Astrocyte (in vitro differentiated cells and primary cell): Measurements from ENCODE around the gene RUFY3. TPM values are rescaled to one million over a fixed set of nuclear protein-coding genes. Genes with fewer than 3 reads are reported as not detected.

Experiments
- DNase-seq: peaks from one replicate; pipeline ENCODE4 v3.0.0-alpha.2; 2010; ENCODE audit warnings: low read depth
- FAIRE-seq: peaks from 2 replicates; lab custom pipeline; 2011; peaks lifted over from hg19 to GRCh38; lab: Jason Lieb, UNC
- H2AFZ ChIP-seq: 2 replicates; pipeline ENCODE4 v1.6.0; 2012; ENCODE audit warnings: low read depth, low read length, inconsistent platforms
- H3K27ac ChIP-seq: 2 replicates; pipeline ENCODE4 v1.5.1; 2011; ENCODE audit warnings: low read depth, low read length, inconsistent platforms
- H3K27me3 ChIP-seq: 2 replicates; pipeline ENCODE4 v1.6.0; 2011; ENCODE audit warnings: low read length, inconsistent platforms; ENCODE audit not compliant: insufficient read depth
- H3K36me3 ChIP-seq: 2 replicates; pipeline ENCODE4 v1.5.1; 2011; ENCODE audit warnings: low read length, inconsistent platforms; ENCODE audit not compliant: insufficient read depth
- H3K4me1 ChIP-seq: 2 replicates; pipeline ENCODE4 v1.5.1; 2011; ENCODE audit warnings: low read length, inconsistent platforms; ENCODE audit not compliant: insufficient read depth
- H3K4me2 ChIP-seq: 2 replicates; pipeline ENCODE4 v1.6.0; 2012; ENCODE audit warnings: low read length, inconsistent platforms
- H3K4me3 ChIP-seq: 2 replicates; pipeline ENCODE4 v1.5.1; 2011; ENCODE audit warnings: low read depth, mild to moderate bottlenecking, low read length, inconsistent platforms; ENCODE audit not compliant: insufficient read depth
- H3K79me2 ChIP-seq: 2 replicates; pipeline ENCODE4 v1.6.0; 2012; ENCODE audit warnings: mild to moderate bottlenecking, low read length, inconsistent platforms; ENCODE audit not compliant: insufficient read depth
- H3K9ac ChIP-seq: 2 replicates; pipeline ENCODE4 v1.6.0; 2012; ENCODE audit warnings: mild to moderate bottlenecking, low read length, inconsistent platforms
- H3K9me3 ChIP-seq: 2 replicates; pipeline ENCODE4 v1.5.1; 2012; ENCODE audit warnings: low read depth, mild to moderate bottlenecking, low read length, inconsistent platforms; ENCODE audit not compliant: insufficient read depth
- H4K20me1 ChIP-seq: 2 replicates; pipeline ENCODE4 v1.6.0; 2012; ENCODE audit warnings: low read length, inconsistent platforms; ENCODE audit not compliant: insufficient read depth
- H3K27ac Mint-ChIP-seq: one replicate; pipeline ENCODE4 v1.8.0; 2021; ENCODE audit warnings: mild to moderate bottlenecking, mixed read lengths; ENCODE audit not compliant: unreplicated experiment
- H3K27me3 Mint-ChIP-seq: one replicate; pipeline ENCODE4 v1.8.0; 2021; ENCODE audit warnings: low read depth, mixed read lengths; ENCODE audit not compliant: unreplicated experiment
- H3K36me3 Mint-ChIP-seq: one replicate; pipeline ENCODE4 v1.8.0; 2021; ENCODE audit warnings: low read depth, mixed read lengths; ENCODE audit not compliant: unreplicated experiment
- H3K4me1 Mint-ChIP-seq: one replicate; pipeline ENCODE4 v1.8.0; 2021; ENCODE audit warnings: low read depth, mixed read lengths; ENCODE audit not compliant: unreplicated experiment
- H3K4me3 Mint-ChIP-seq: one replicate; pipeline ENCODE4 v1.8.0; 2021; ENCODE audit warnings: mild to moderate bottlenecking, moderate library complexity, mixed read lengths; ENCODE audit not compliant: unreplicated experiment
- H3K9me3 Mint-ChIP-seq: one replicate; pipeline ENCODE4 v1.8.0; 2021; ENCODE audit warnings: mild to moderate bottlenecking, mixed read lengths; ENCODE audit not compliant: unreplicated experiment
- CTCF ChIP-seq: IDR thresholded peaks from 2 replicates; pipeline ENCODE4 v1.5.1; 2011; ENCODE audit warnings: low read depth, mild to moderate bottlenecking, inconsistent platforms, low read length, moderate library complexity; ENCODE audit not compliant: insufficient read depth
- EZH2 ChIP-seq: IDR thresholded peaks from 2 replicates; pipeline ENCODE4 v1.6.1; 2012; ENCODE audit warnings: mild to moderate bottlenecking, low read length, inconsistent platforms; ENCODE audit not compliant: insufficient read depth
- total RNA-seq: library from RNA; stranded (reverse); gene quantifications from 2 replicates; pipeline ENCODE4 v1.2.1, GENCODE V29; 2021

Gene RUFY3
- total RNA-seq, 1 donor from 2014 or later = 57.5 TPM

DNA sequence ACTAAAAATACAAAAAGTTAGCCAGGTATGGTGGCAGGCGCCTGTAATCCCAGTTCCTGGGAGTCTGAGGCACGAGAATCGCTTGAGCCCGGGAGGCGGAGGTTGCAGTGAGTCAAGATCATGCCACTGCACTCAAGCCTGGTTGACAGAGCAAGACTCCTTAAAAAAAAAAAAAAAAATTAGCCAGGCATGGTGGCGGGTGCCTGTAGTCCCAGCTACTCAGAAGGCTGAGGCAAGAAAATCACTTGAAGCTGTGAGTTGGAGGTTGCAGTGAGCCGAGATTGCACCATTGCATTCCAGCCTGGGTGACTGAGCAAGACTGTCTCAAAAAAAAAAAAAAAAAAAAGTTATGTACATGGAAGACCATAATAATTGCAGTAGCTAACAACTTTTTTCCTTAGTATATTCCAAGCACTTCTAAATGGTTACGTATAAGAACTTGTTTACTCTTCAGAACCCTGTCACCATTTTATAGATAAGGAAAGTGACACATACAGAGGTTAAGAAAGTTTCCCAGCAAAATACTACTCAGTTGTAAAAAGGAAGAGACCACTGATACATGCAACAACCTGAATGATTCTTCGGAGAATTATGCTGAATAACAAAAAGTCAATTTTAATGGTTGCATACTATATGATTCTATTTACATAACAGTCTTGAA, 24.5 kb downstream of the RUFY3 start:
- Histone ChIP-seq H3K9ac (no peak overlapping the region), H3K36me3 (no peaks in the 10 kb centered on the region), H3K27ac (no peak overlapping the region), H4K20me1 (peaks cover 52% of the 10 kb centered on the region), H3K4me2 (no peak overlapping the region), H3K27me3 (no peaks in the 10 kb centered on the region), H2AFZ (no peak overlapping the region), H3K79me2 (peaks cover 75% of the 10 kb centered on the region), H3K4me1 (peaks cover 6% of the 10 kb centered on the region), H3K9me3 (no peaks in the 10 kb centered on the region), H3K4me3 (no peak overlapping the region)
- Mint-ChIP-seq H3K27ac (peak overlapping the region; percentile 86), H3K4me1 (peaks cover 11% of the 10 kb centered on the region), H3K36me3 (no peaks in the 10 kb centered on the region), H3K4me3 (no peak overlapping the region), H3K27me3 (no peaks in the 10 kb centered on the region), H3K9me3 (no peaks in the 10 kb centered on the region)
- peak; percentile 54 for DNase-seq
- TF ChIP-seq EZH2 (no peak), CTCF (no peak)
- no peak for FAIRE-seq

- Histone ChIP-seq H3K4me1 (no peaks in the 10 kb centered on the region), H3K9me3 (no peaks in the 10 kb centered on the region), H4K20me1 (peaks cover 53% of the 10 kb centered on the region), H3K9ac (no peak overlapping the region), H3K4me3 (no peak overlapping the region), H2AFZ (no peak overlapping the region), H3K79me2 (peaks cover 77% of the 10 kb centered on the region), H3K36me3 (no peaks in the 10 kb centered on the region), H3K4me2 (peak overlapping the region; percentile 10), H3K27me3 (no peaks in the 10 kb centered on the region), H3K27ac (no peak overlapping the region)
- Mint-ChIP-seq H3K27me3 (no peaks in the 10 kb centered on the region), H3K4me1 (peaks cover 4% of the 10 kb centered on the region), H3K9me3 (no peaks in the 10 kb centered on the region), H3K36me3 (no peaks in the 10 kb centered on the region), H3K4me3 (no peak overlapping the region), H3K27ac (no peak overlapping the region)
- DNase-seq (peak; percentile 26), FAIRE-seq (no peak)
- TF ChIP-seq EZH2 (no peak), CTCF (no peak)
Observed at GRCh38 chr4:70747874-70748273, 26.1 kb downstream of the RUFY3 start.

- Mint-ChIP-seq H3K4me3 (no peak overlapping the region), H3K36me3 (no peaks in the 10 kb centered on the region), H3K27ac (no peak overlapping the region), H3K27me3 (no peaks in the 10 kb centered on the region), H3K9me3 (no peaks in the 10 kb centered on the region), H3K4me1 (peaks cover 4% of the 10 kb centered on the region)
- Histone ChIP-seq H3K9me3 (no peaks in the 10 kb centered on the region), H2AFZ (no peak overlapping the region), H3K79me2 (peaks cover 74% of the 10 kb centered on the region), H3K36me3 (no peaks in the 10 kb centered on the region), H3K4me1 (no peaks in the 10 kb centered on the region), H3K4me3 (no peak overlapping the region), H3K27me3 (no peaks in the 10 kb centered on the region), H3K27ac (no peak overlapping the region), H3K9ac (no peak overlapping the region), H3K4me2 (no peak overlapping the region), H4K20me1 (peaks cover 51% of the 10 kb centered on the region)
- no peak for TF ChIP-seq EZH2
- TF ChIP-seq CTCF = no peak
- DNase-seq (no peak), FAIRE-seq (no peak)
Observed at GRCh38 chr4:70749313-70749712, 27.5 kb downstream of the RUFY3 start.
